Mesothelial cell of epicardium (in vitro differentiated cells): ENCODE results near the gene SACM1L. TPM values are rescaled to one million over a fixed set of nuclear protein-coding genes. Genes with fewer than 3 reads are reported as not detected.
"Not testable (repeated sequence)": the region's sequence is repeated elsewhere in the genome, so short reads cannot be mapped to it uniquely, and the experiment has no call there.

Experiments
- DNase-seq, 2 experiments: peaks; one replicate each; pipeline ENCODE4 v3.0.0; 2021; ENCODE audit warnings: low spot score in 2 of 2; ENCODE audit not compliant: unreplicated experiment in 2 of 2
- H3K27ac Mint-ChIP-seq: 2 replicates; pipeline ENCODE4 v1.8.0; 2021; ENCODE audit warnings: mixed read lengths
- H3K27me3 Mint-ChIP-seq: 2 replicates; pipeline ENCODE4 v1.8.0; 2021; ENCODE audit warnings: low read depth, mixed read lengths
- H3K36me3 Mint-ChIP-seq: 2 replicates; pipeline ENCODE4 v1.8.0; 2021; ENCODE audit warnings: mixed read lengths
- H3K4me1 Mint-ChIP-seq: 2 replicates; pipeline ENCODE4 v1.8.0; 2021; ENCODE audit warnings: mixed read lengths
- H3K4me3 Mint-ChIP-seq: 2 replicates; pipeline ENCODE4 v1.8.0; 2021; ENCODE audit warnings: mild to moderate bottlenecking, moderate library complexity, mixed read lengths
- H3K9me3 Mint-ChIP-seq: 2 replicates; pipeline ENCODE4 v1.8.0; 2021; ENCODE audit warnings: mixed read lengths
- CTCF ChIP-seq: fragments of 200-600 bp; sonication (generic); IDR thresholded peaks from one replicate; pipeline ENCODE4 v1.5.0; 2021; ENCODE audit warnings: antibody characterized with exemption; ENCODE audit not compliant: unreplicated experiment
- total RNA-seq: library from RNA; stranded (reverse); gene quantifications from 3 replicates; pipeline ENCODE4 v1.2.1, GENCODE V29; 2021

The SACM1L gene
- total RNA-seq, 1 donor from 2014 or later, result 51.8 TPM

- Mint-ChIP-seq H3K4me3 (no peak overlapping the region), H3K4me1 (peaks cover 11% of the 10 kb centered on the region), H3K27ac (no peak overlapping the region), H3K9me3 (peaks cover 4% of the 10 kb centered on the region), H3K27me3 (peaks cover 4% of the 10 kb centered on the region), H3K36me3 (peaks cover 3% of the 10 kb centered on the region)
- DNase-seq, result no peak
- no peak for TF ChIP-seq CTCF
Observed at GRCh38 chr3:45683417-45684326, 5.5 kb upstream of the SACM1L start.

GRCh38 chr3:45684327-45684892 is 4.8 kb upstream of the SACM1L start:
- no peak for DNase-seq
- Mint-ChIP-seq H3K9me3 (peaks cover 4% of the 10 kb centered on the region), H3K4me3 (no peak overlapping the region), H3K36me3 (peaks cover 3% of the 10 kb centered on the region), H3K27ac (no peak overlapping the region), H3K4me1 (peaks cover 13% of the 10 kb centered on the region), H3K27me3 (peaks cover 8% of the 10 kb centered on the region)
- no peak for TF ChIP-seq CTCF

- not testable (repeated sequence) for H3K27ac Mint-ChIP-seq, H3K36me3 Mint-ChIP-seq, H3K27me3 Mint-ChIP-seq, DNase-seq, H3K9me3 Mint-ChIP-seq, H3K4me3 Mint-ChIP-seq
- peaks cover 25% of the 10 kb centered on the region for H3K4me1 Mint-ChIP-seq
Observed at GRCh38 chr3:45685722-45686121, 3.5 kb upstream of the SACM1L start.

- Mint-ChIP-seq H3K4me3 (no peak overlapping the region), H3K27ac (no peak overlapping the region), H3K36me3 (peaks cover 3% of the 10 kb centered on the region), H3K9me3 (peaks cover 4% of the 10 kb centered on the region), H3K27me3 (peaks cover 8% of the 10 kb centered on the region), H3K4me1 (peaks cover 35% of the 10 kb centered on the region)
- no peak for TF ChIP-seq CTCF
- DNase-seq, result no peak
Observed at GRCh38 chr3:45686850-45687249, 2.3 kb upstream of the SACM1L start.

GRCh38 chr3:45687828-45688193 is 1.4 kb upstream of the SACM1L start:
- TF ChIP-seq CTCF, result no peak
- DNase-seq, result no peak
- Mint-ChIP-seq H3K4me1 (peaks cover 40% of the 10 kb centered on the region), H3K27me3 (peaks cover 8% of the 10 kb centered on the region), H3K4me3 (peak overlapping the region; percentile 89), H3K36me3 (peaks cover 3% of the 10 kb centered on the region), H3K9me3 (peaks cover 3% of the 10 kb centered on the region), H3K27ac (no peak overlapping the region)

GRCh38 chr3:45688194-45688881 is 858 bp upstream of the SACM1L start:
- peaks cover 8% of the 10 kb centered on the region for H3K27me3 Mint-ChIP-seq
- peak in 1 of 2 experiments; percentile 62 for DNase-seq
- H3K4me3 Mint-ChIP-seq, result peak overlapping the region; percentile 89
- no peak for TF ChIP-seq CTCF
- H3K36me3 Mint-ChIP-seq, result no peaks in the 10 kb centered on the region
- H3K9me3 Mint-ChIP-seq, result no peaks in the 10 kb centered on the region
- peak overlapping the region; percentile 99 for H3K27ac Mint-ChIP-seq
- peaks cover 41% of the 10 kb centered on the region for H3K4me1 Mint-ChIP-seq
